DOHH2 (cell line): ENCODE results near the gene IRF6.
"Not testable (repeated sequence)": the region's sequence is repeated elsewhere in the genome, so short reads cannot be mapped to it uniquely, and the experiment has no call there.

Source experiments
- CTCF ChIP-seq: fragments of 200-600 bp; sonication (generic); IDR thresholded peaks from one replicate; pipeline ENCODE4 v1.5.1; 2014; ENCODE audit warnings: antibody characterized with exemption, mild to moderate bottlenecking, low read depth, low read length; ENCODE audit not compliant: poor library complexity, severe bottlenecking
- EZH2phosphoT487 ChIP-seq: fragments of 200-600 bp; sonication (generic); IDR thresholded peaks from 2 replicates; pipeline ENCODE4 v1.6.1; 2017; ENCODE audit warnings: borderline replicate concordance, mild to moderate bottlenecking, antibody characterized with exemption, low read length, moderate library complexity, mixed read lengths

- TF ChIP-seq CTCF, EZH2phosphoT487: not testable (repeated sequence)
Observed at GRCh38 chr1:209793711-209794110, 12.2 kb downstream of the IRF6 start.
